HEK293T (cell line): ENCODE data around the gene NECTIN1.

Source experiments
- FOXA1 ChIP-seq: fragments of 450-650 bp; IDR thresholded peaks from 2 replicates; pipeline ENCODE4 v1.6.1; 2016; ENCODE audit warnings: mild to moderate bottlenecking
- FOXK2 ChIP-seq: fragments of 450-650 bp; IDR thresholded peaks from 2 replicates; pipeline ENCODE4 v1.6.1; 2016; ENCODE audit warnings: mild to moderate bottlenecking
- SP1 ChIP-seq: fragments of 450-650 bp; IDR thresholded peaks from 2 replicates; pipeline ENCODE4 v1.6.1; 2017

DNA sequence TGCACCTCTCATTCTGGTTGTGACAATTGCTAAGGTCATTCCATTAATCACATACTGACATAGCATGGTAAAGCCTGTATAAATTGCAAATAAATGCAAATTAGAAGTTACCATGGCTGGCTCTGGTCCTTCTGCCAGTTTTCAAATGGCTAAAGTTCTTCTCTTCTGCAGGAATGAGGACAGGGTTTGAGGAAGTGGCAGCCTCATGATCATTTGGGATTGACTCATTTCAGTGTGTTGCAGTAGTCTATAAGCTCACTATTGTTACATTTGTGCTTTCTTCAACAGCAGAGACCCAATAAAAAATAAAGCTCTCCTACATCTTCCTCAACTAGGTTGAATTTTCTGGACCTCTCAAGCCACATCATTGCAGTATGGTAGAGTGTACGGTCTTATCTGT lies 60.3 kb downstream of the NECTIN1 start:
- TF ChIP-seq SP1 = no peak
- TF ChIP-seq FOXK2 = no peak
- TF ChIP-seq FOXA1 = no peak
